ENCODE measurements around the gene MORF4L1.
"Not testable (repeated sequence)": the region's sequence is repeated elsewhere in the genome, so short reads cannot be mapped to it uniquely, and the experiment has no call there.

- TF ChIP-seq POLR2A (IDR thresholded peaks at IDR 0.05), result not testable (repeated sequence)
- TF ChIP-seq, protein P1, sequence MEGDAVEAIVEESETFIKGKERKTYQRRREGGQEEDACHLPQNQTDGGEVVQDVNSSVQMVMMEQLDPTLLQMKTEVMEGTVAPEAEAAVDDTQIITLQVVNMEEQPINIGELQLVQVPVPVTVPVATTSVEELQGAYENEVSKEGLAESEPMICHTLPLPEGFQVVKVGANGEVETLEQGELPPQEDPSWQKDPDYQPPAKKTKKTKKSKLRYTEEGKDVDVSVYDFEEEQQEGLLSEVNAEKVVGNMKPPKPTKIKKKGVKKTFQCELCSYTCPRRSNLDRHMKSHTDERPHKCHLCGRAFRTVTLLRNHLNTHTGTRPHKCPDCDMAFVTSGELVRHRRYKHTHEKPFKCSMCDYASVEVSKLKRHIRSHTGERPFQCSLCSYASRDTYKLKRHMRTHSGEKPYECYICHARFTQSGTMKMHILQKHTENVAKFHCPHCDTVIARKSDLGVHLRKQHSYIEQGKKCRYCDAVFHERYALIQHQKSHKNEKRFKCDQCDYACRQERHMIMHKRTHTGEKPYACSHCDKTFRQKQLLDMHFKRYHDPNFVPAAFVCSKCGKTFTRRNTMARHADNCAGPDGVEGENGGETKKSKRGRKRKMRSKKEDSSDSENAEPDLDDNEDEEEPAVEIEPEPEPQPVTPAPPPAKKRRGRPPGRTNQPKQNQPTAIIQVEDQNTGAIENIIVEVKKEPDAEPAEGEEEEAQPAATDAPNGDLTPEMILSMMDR (IDR thresholded peaks at IDR 0.05), result not testable (repeated sequence)
Measured at GRCh38 chr15:78847387-78847906, 25.2 kb upstream of the MORF4L1 start.
